ENCODE results near the gene KCNJ14. TPM values are rescaled to one million over a fixed set of nuclear protein-coding genes. Genes with fewer than 3 reads are reported as not detected.

The KCNJ14 gene
- polyA plus RNA-seq, 3 donors, result 0.09 to 0.56 TPM; not detected in 1

GRCh38 chr19:48500830-48501493, 45.6 kb downstream of the KCNJ14 start:
- peak overlapping the region; percentile 42 for H3K4me2 ChIP-seq (replicated peaks; ENCODE audit: extremely low read depth, low read length, poor library complexity, severe bottlenecking)
- intact Hi-C loops (cut with micrococcal nuclease), result no loop called here
- no peaks in the 10 kb centered on the region for H3K9me3 ChIP-seq (replicated peaks in 1 of 2; ENCODE audit: control insufficient read depth in 1 of 2, insufficient read depth in 1 of 2, low read length in 2 of 2)
- peaks cover 14 to 39% of the 10 kb centered on the region in 2 donors for H3K27me3 ChIP-seq (ENCODE audit: control insufficient read depth in 2 of 2, insufficient read depth in 2 of 2, low read length in 2 of 2)
- Mint-ChIP-seq H3K4me1 (peaks cover 20% of the 10 kb centered on the region), H3K27me3 (ENCODE audit: low read depth in 3 of 3) (peaks cover 27 to 60% (median 32%) of the 10 kb centered on the region in 3 donors), H3K4me3 (peak overlapping the region; percentile 61 to 76), H3K36me3 (no peaks in the 10 kb centered on the region), H3K9me3 (peaks cover 0 to 9% (median 5%) of the 10 kb centered on the region in 7 donors), H3K27ac (peak overlapping the region in 2 of 7 donors; percentile 23 to 89)
- H2AFZ ChIP-seq (ENCODE audit: insufficient read depth, low read depth, low read length, poor library complexity, severe bottlenecking), result no peak overlapping the region
- H3K36me3 ChIP-seq (replicated peaks in 1 of 2; ENCODE audit: control insufficient read depth in 1 of 2, insufficient read depth in 2 of 2, low read length in 2 of 2), result no peaks in the 10 kb centered on the region
- H4K20me1 ChIP-seq (ENCODE audit: insufficient read depth, low read length), result no peaks in the 10 kb centered on the region
- DNase-seq, result peak in 1 of 3 donors; percentile 8
- H3K4me1 ChIP-seq (ENCODE audit: control insufficient read depth in 1 of 2, insufficient read depth in 2 of 2, low read length in 2 of 2), result peaks cover 9 to 21% of the 10 kb centered on the region in 2 donors
- H3K9ac ChIP-seq (ENCODE audit: insufficient read depth, low read length, poor library complexity, severe bottlenecking), result no peak overlapping the region
- TF ChIP-seq CTCF (IDR thresholded peaks at IDR 0.05), result no peak
- H3K4me3 ChIP-seq (replicated peaks in 1 of 3; ENCODE audit: low read depth in 2 of 3, low read length in 3 of 3), result peak overlapping the region in 1 of 3 experiments; percentile 37
- 65% methylated on average over 32 of the region's 32 CpGs for WGBS (ENCODE audit: insufficient coverage)
- H3K27ac ChIP-seq (ENCODE audit: low read depth in 1 of 2, low read length in 2 of 2), result no peak overlapping the region
- H3K79me2 ChIP-seq (ENCODE audit: insufficient read depth, low read length), result no peaks in the 10 kb centered on the region

GRCh38 chr19:48501494-48502349, 46.3 kb downstream of the KCNJ14 start:
- Histone ChIP-seq H2AFZ (ENCODE audit: insufficient read depth, low read depth, low read length, poor library complexity, severe bottlenecking) (peak overlapping the region; percentile 33), H3K79me2 (ENCODE audit: insufficient read depth, low read length) (no peaks in the 10 kb centered on the region), H3K4me1 (ENCODE audit: control insufficient read depth in 1 of 2, insufficient read depth in 2 of 2, low read length in 2 of 2) (peaks cover 9 to 19% of the 10 kb centered on the region in 2 donors), H3K9ac (ENCODE audit: insufficient read depth, low read length, poor library complexity, severe bottlenecking) (no peak overlapping the region), H3K36me3 (replicated peaks in 1 of 2; ENCODE audit: control insufficient read depth in 1 of 2, insufficient read depth in 2 of 2, low read length in 2 of 2) (no peaks in the 10 kb centered on the region), H4K20me1 (ENCODE audit: insufficient read depth, low read length) (no peaks in the 10 kb centered on the region), H3K4me2 (replicated peaks; ENCODE audit: extremely low read depth, low read length, poor library complexity, severe bottlenecking) (peak overlapping the region; percentile 42), H3K4me3 (replicated peaks in 1 of 3; ENCODE audit: low read depth in 2 of 3, low read length in 3 of 3) (peak overlapping the region in 1 of 3 experiments; percentile 37), H3K27me3 (ENCODE audit: control insufficient read depth in 2 of 2, insufficient read depth in 2 of 2, low read length in 2 of 2) (peaks cover 13 to 38% of the 10 kb centered on the region in 2 donors), H3K27ac (ENCODE audit: low read depth in 1 of 2, low read length in 2 of 2) (no peak overlapping the region), H3K9me3 (replicated peaks in 1 of 2; ENCODE audit: control insufficient read depth in 1 of 2, insufficient read depth in 1 of 2, low read length in 2 of 2) (no peaks in the 10 kb centered on the region)
- intact Hi-C loops (cut with micrococcal nuclease), result loop anchor here in 1 of 2 donors (1.0 kb wide), 1 partner anchor 8 kb away; no protein-coding TSS in a partner anchor
- Mint-ChIP-seq H3K9me3 (peaks cover 0 to 9% (median 5%) of the 10 kb centered on the region in 7 donors), H3K27ac (peak overlapping the region in 5 of 7 donors; percentile 23 to 89 (median 81)), H3K4me3 (peak overlapping the region; percentile 61 to 76), H3K4me1 (peaks cover 20% of the 10 kb centered on the region), H3K36me3 (no peaks in the 10 kb centered on the region), H3K27me3 (ENCODE audit: low read depth in 3 of 3) (peaks cover 25 to 52% (median 31%) of the 10 kb centered on the region in 3 donors)
- peak; percentile 64 to 80 (median 70) for DNase-seq
- no peak for TF ChIP-seq CTCF (IDR thresholded peaks at IDR 0.05)
- 5% methylated on average over 19 of the region's 20 CpGs for WGBS (ENCODE audit: insufficient coverage)
